Activated naive CD8-positive, alpha-beta T cell treated with anti-CD3 and anti-CD28 coated beads, Interleukin-2, amount 50 U/mL, for 16 hours (primary cell): Measurements from ENCODE around the gene ELL3.
A peak's percentile ranks its signal among the peaks of the same experiment; 100 is the strongest.
"Not testable (repeated sequence)": the region's sequence is repeated elsewhere in the genome, so short reads cannot be mapped to it uniquely, and the experiment has no call there.

Source experiments
- DNase-seq: peaks from one replicate; pipeline ENCODE4 v3.0.0-alpha.2; 2020; ENCODE audit warnings: low read depth, low spot score

The ELL3 gene, protein sequence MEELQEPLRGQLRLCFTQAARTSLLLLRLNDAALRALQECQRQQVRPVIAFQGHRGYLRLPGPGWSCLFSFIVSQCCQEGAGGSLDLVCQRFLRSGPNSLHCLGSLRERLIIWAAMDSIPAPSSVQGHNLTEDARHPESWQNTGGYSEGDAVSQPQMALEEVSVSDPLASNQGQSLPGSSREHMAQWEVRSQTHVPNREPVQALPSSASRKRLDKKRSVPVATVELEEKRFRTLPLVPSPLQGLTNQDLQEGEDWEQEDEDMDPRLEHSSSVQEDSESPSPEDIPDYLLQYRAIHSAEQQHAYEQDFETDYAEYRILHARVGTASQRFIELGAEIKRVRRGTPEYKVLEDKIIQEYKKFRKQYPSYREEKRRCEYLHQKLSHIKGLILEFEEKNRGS

DNA sequence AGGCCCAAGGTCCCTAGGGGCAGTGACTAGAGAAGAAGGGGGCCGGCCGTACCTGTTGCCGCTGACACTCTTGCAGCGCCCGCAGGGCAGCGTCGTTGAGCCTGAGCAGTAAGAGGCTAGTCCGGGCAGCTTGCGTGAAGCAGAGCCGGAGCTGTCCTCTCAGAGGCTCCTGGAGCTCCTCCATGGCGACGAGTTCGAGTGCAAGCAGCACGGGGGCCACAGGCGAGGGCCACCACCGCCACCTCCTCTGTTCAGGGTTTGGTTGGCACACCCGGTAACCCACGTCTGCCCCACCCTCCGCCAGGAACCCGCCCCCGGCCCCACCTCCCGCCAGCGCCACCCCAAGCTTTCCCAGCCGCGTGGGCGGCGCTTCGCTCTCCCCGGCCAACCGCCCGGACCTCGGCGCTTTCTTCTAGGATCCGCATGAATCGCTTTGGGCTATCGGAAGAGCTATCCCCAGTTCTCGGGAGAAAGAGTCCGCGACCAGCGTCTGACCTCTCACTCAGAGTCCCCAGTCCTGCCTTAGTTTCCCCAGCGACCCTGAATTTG is at the start of gene ELL3:
ELL3 (minus strand) TSS at position 249 of the 549 bp plus-strand sequence; CDS start at position 184, 65 bp downstream.
- peak; percentile 24 for DNase-seq

DNA sequence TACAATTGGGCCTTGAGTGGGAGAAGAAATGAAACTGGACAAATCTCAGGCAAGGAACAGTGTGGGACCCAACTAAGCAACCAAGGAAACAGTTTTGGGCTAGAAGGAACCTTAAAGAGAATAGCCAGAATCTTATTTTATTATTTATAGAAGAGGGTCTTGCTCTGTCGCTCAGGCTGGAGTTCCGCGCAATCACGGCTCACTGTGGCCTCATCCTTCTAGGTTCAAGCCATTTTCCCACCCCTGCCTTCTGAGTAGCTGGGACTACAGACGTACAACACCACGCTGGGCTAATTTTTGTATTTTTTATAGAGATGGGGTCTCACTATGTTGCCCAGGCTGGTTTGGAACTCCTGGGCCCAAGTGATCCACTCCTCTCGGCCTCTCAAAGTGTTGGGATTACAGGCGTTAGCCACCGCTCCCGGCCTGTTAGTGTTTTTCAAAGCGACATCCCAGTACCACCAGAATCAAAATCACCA is 49.3 kb upstream of the ELL3 start:
- no peak for DNase-seq

DNA sequence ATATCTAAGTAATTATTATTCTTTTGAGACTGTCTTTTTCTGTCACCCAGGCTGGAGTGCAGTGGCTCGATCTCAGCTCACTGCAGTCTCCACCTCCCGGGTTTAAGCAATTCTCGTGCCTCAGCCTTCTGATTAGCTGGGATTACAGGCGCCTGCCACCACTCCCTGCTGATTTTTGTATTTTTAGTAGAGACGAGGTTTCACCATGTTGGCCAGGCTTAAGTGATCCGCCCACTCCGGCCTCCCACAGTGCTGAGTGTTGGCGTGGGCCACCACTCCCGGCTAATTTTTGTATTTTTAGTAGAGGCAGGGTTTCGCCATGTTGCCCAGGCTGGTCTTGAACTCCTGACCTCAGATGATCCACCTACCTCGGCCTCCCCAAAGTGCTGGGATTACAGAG is 48.5 kb upstream of the ELL3 start:
- not testable (repeated sequence) for DNase-seq

DNA sequence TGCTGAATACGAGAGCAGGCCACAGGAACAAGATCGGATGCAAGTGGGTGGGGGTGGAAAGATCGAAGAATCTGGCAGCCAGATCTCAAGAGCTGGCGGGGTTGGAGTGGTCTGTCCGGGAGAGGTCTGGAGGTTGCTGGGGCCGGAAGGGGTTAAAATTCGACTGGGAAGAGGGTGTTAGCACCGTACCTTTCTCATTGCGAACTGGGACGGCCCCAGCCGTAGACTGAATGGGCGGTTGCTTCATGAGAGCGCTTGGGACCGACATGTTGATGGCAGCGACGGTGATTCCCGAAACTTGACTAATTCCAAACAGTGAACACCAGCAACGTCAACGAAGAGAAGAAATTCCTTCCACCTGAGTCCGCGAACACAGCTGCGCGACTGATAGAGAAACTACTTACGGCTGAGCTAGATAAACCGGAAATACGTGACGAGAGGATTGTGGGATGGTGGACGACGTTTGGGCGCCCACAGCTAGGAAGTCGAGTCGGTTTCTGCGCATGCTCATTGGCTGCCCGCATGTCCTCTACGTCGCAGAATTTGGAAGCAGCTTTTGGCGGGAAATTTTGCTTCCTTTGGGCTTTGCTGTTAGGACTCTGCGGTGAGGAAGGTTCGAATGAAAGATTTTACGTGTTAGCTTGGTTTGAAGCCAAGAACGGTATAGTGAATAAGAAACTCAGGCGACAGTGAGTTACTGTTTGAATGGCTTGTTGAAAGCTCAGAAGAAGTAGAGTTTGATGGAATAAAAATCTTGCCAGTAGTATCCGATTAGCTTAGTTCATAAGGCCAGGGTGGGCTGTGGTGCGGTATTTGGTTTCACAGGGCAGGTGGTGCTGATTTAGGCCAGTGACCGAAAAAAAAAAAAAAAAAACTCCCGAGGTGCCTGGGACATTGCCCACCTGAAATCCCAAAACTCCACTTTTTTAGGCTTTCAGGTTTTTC is 47.8 kb upstream of the ELL3 start, which contains the start of gene MFAP1:
MFAP1 (minus strand) TSS at position 389 of the 945 bp plus-strand sequence; CDS start at position 268, 121 bp downstream.
- DNase-seq: peak; percentile 75

DNA sequence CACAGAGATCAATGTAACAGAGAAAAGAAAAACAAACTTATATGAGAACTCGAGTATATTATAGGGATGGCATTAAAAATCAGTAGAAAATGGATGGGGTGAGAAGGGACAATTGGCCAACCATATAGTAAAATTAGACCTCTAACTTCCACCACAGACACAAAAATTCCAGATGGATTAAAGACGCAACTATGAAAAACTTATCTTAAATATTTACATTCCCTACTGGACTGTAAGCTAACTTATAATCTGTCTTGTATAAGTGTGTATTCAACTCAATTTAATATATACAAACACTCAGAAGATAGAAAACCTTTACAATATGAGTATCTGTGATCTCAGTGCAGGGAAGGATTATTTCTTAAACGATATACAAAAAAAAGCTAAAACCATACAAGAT is 44.7 kb upstream of the ELL3 start:
- DNase-seq: no peak

DNA sequence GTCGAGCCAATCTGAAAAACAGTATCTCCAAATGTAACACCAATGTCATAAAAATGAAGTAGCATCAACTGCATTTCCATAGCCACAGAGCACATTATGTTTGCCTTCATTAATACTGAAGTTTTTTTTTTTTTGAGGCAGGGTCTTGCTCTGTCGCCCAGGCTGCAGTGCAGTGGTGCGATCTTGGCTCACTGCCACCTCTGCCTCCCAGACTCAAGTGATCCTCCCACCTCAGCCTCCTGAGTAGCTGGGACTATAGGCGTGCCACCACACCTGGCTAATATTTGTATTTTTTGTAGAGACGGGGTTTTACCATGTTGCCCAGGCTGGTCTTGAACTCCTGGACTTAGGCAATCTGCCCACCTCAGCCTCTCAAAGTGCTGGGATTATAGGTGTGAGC is 38.3 kb upstream of the ELL3 start:
- DNase-seq: not testable (repeated sequence)

GRCh38 chr15:43808960-43809678 is 32.4 kb upstream of the ELL3 start:
- DNase-seq: no peak

- no peak for DNase-seq
Observed at GRCh38 chr15:43808435-43808950, 31.7 kb upstream of the ELL3 start.

DNA sequence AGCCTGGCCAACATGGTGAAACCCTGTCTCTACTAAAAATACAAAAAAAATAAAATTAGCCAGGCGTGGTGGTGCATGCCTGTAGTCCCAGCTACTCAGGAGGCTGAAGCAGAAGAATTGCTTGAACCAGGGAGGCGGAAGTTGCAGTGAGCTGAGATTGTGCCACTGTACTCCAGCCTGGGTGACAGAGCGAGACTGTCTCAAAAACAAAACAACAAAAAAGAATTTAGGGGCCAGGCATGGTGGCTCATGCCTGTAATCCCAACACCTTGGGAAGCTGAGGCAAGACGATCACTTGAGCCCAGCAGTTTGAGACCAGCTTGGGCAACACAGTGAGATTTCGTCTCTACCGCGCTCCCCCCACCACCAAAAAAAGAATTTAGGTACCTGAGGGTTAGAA is 25.9 kb upstream of the ELL3 start:
- not testable (repeated sequence) for DNase-seq

- peak; percentile 81 for DNase-seq
Observed at GRCh38 chr15:43800286-43801141, 23.7 kb upstream of the ELL3 start, which contains the start of gene HYPK. Gene HYPK (plus strand): TSS chr15:43800599. CDS start chr15:43800623, 24 bp downstream.

DNA sequence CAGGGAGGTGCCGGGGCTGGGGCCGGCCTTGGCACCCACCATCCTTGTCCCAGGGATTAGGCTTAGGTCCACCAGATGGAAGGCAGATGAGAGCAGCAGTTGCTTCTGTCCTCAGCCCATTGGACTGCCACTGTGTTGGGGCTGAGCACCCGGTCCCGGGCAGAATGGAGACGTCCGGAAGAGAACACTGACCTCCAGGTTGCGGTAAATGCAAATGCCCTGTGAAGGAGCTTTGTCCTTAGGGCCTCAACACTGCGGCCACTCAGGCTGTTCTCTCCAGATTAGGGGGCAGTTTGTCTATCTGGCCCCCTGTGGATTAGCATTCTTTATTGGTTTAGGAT is 23.1 kb upstream of the ELL3 start, which contains the start of gene SERINC4:
SERINC4 (minus strand) TSS at position 276 of the 341 bp plus-strand sequence; CDS start at position 42, 234 bp downstream.
- no peak for DNase-seq

GRCh38 chr15:43799209-43799944 is 22.6 kb upstream of the ELL3 start:
- no peak for DNase-seq

GRCh38 chr15:43796566-43796965 is 19.8 kb upstream of the ELL3 start:
- no peak for DNase-seq

- no peak for DNase-seq
Observed at GRCh38 chr15:43795997-43796396, 19.2 kb upstream of the ELL3 start.

- DNase-seq: no peak
Observed at GRCh38 chr15:43795197-43795596, 18.4 kb upstream of the ELL3 start.

- DNase-seq: no peak
Observed at GRCh38 chr15:43794269-43795037, 17.7 kb upstream of the ELL3 start.

- DNase-seq: no peak
Observed at GRCh38 chr15:43793647-43794046, 16.9 kb upstream of the ELL3 start.

- no peak for DNase-seq
Observed at GRCh38 chr15:43792761-43793476, 16.2 kb upstream of the ELL3 start.
